AG10803 (cell line): Measurements from ENCODE around the gene SFXN5.

Experiments used
- DNase-seq: peaks from one replicate; pipeline ENCODE4 v3.0.0; 2010; ENCODE audit warnings: low read depth
- H3K4me3 ChIP-seq: 2 replicates; pipeline ENCODE4 v1.5.1; 2011; ENCODE audit warnings: mild to moderate bottlenecking, low read length, control low read depth
- CTCF ChIP-seq: conservative IDR thresholded peaks from 2 replicates; pipeline ENCODE4 v1.5.1; 2011; ENCODE audit warnings: mild to moderate bottlenecking, low read length, control low read depth, inconsistent platforms

SFXN5 gene

GRCh38 chr2:72935611-72935957 lies 135.9 kb downstream of the SFXN5 start:
- H3K4me3 ChIP-seq = no peak overlapping the region
- TF ChIP-seq CTCF = no peak
- no peak for DNase-seq

- no peak for DNase-seq
- H3K4me3 ChIP-seq = no peak overlapping the region
- TF ChIP-seq CTCF = peak; percentile 7; the same call in 1 of the 2 replicates
Observed at GRCh38 chr2:72934683-72935610, 136.6 kb downstream of the SFXN5 start.

GRCh38 chr2:72933646-72934151 lies 137.8 kb downstream of the SFXN5 start:
- no peak for TF ChIP-seq CTCF
- no peak overlapping the region for H3K4me3 ChIP-seq
- no peak for DNase-seq

GRCh38 chr2:72933207-72933606 lies 138.3 kb downstream of the SFXN5 start:
- H3K4me3 ChIP-seq = no peak overlapping the region
- no peak for TF ChIP-seq CTCF
- DNase-seq = no peak

DNA sequence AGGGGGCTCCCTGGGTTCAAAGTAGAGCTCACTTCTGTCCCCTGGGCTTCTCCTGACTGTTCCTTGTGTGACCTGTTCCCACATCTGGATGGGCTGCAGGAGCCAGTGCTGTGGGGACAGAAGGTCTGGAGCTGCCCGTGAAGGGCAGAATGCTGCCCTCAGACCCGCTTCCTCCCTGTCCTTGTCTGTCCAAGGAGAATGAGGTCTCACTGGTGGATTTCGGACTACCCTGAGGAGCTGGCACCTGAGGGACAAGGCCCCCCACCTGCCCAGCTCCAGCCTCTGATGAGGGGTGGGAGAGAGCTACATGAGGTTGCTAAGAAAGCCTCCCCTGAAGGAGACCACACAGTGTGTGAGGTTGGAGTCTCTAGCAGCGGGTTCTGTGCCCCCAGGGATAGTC lies 138.7 kb downstream of the SFXN5 start:
- TF ChIP-seq CTCF = no peak

GRCh38 chr2:72932045-72932740 lies 139.3 kb downstream of the SFXN5 start:
- DNase-seq = peak; percentile 23
- no peak overlapping the region for H3K4me3 ChIP-seq
- no peak for TF ChIP-seq CTCF

More for the DNA sequence above, 138.7 kb downstream of the SFXN5 start:
- H3K4me3 ChIP-seq = no peak overlapping the region
- no peak for DNase-seq
